ENCODE results near the gene ASZ1. TPM values are rescaled to one million over a fixed set of nuclear protein-coding genes. Genes with fewer than 3 reads are reported as not detected.
A peak's percentile ranks its signal among the peaks of the same experiment; 100 is the strongest.

The ASZ1 gene
- total RNA-seq, 1 experiment from 2014 or later: not detected

GRCh38 chr7:117338020-117338419 lies 89.3 kb downstream of the ASZ1 start:
- H3K27me3 ChIP-seq (ENCODE audit: low read length): peaks cover 19% of the 10 kb centered on the region; the same call in 1 of the 2 replicates
- no peaks in the 10 kb centered on the region for H3K36me3 ChIP-seq (ENCODE audit: low read depth, low read length)
- H3K79me2 ChIP-seq (ENCODE audit: low read length): no peaks in the 10 kb centered on the region
- intact Hi-C loops (cut with micrococcal nuclease): loop anchor here (1.0 kb wide), 1 partner anchor 125 kb away; no protein-coding TSS in a partner anchor
- no peak overlapping the region for H3K4me3 ChIP-seq (ENCODE audit: low read length)
- H3F3A ChIP-seq (ENCODE audit: low read length, unreplicated experiment): no peaks in the 10 kb centered on the region
- BruUV-seq (replicated peaks): no TSS peak
- CTCF ChIA-PET: interaction anchor here (1.0 kb wide), 1 partner anchor 125 kb away, joined by 5 read pairs; no protein-coding TSS in a partner anchor
- H3K9me3 ChIP-seq (ENCODE audit: low read length): no peaks in the 10 kb centered on the region
- no peak overlapping the region for H2AFZ ChIP-seq (ENCODE audit: low read length)
- H3K9me2 ChIP-seq (replicated peaks; ENCODE audit: low read length): no peaks in the 10 kb centered on the region
- POLR2A ChIA-PET (ENCODE audit: unreplicated experiment): no interaction called here
- TF ChIP-seq EZH2 (IDR thresholded peaks at IDR 0.05; ENCODE audit: low read length, unreplicated experiment) (no peak), CTCF (conservative IDR thresholded peaks at IDR 0.05; ENCODE audit: low read depth, low read length) (peak; percentile 33; the same call in 1 of the 2 replicates), EZH2phosphoT487 (IDR thresholded peaks at IDR 0.05; ENCODE audit: borderline replicate concordance, low read length) (no peak)
- peak; percentile 5 for DNase-seq
- no peak overlapping the region for H3K9ac ChIP-seq (ENCODE audit: low read length)
- no peak overlapping the region for H3K4me2 ChIP-seq (ENCODE audit: low read length)
- no peaks in the 10 kb centered on the region for H3K4me1 ChIP-seq (ENCODE audit: insufficient read depth, low read length)
- no peak overlapping the region for H3K27ac ChIP-seq (ENCODE audit: low read length)
- H4K20me1 ChIP-seq (ENCODE audit: low read length): no peaks in the 10 kb centered on the region
- ATAC-seq: peak; percentile 64; the same call in 1 of the 2 replicates

- H3F3A ChIP-seq (ENCODE audit: low read length, unreplicated experiment): no peaks in the 10 kb centered on the region
- no peak overlapping the region for H3K9ac ChIP-seq (ENCODE audit: low read length)
- peaks cover 42% of the 10 kb centered on the region for H3K27me3 ChIP-seq (ENCODE audit: low read length)
- no peak overlapping the region for H3K4me3 ChIP-seq (ENCODE audit: low read length)
- DNase-seq (no peak), ATAC-seq (no peak)
- no TSS peak for BruUV-seq (replicated peaks)
- no peaks in the 10 kb centered on the region for H3K79me2 ChIP-seq (ENCODE audit: low read length)
- ChIA-PET POLR2A (ENCODE audit: unreplicated experiment) (no interaction called here), CTCF (no interaction called here)
- TF ChIP-seq CTCF (conservative IDR thresholded peaks at IDR 0.05; ENCODE audit: low read depth, low read length) (no peak; the same call in 1 of the 2 replicates), EZH2 (IDR thresholded peaks at IDR 0.05; ENCODE audit: low read length, unreplicated experiment) (no peak), EZH2phosphoT487 (IDR thresholded peaks at IDR 0.05; ENCODE audit: borderline replicate concordance, low read length) (no peak)
- no peak overlapping the region for H3K4me2 ChIP-seq (ENCODE audit: low read length)
- H3K9me2 ChIP-seq (replicated peaks; ENCODE audit: low read length): no peaks in the 10 kb centered on the region
- no peak overlapping the region for H3K27ac ChIP-seq (ENCODE audit: low read length)
- H4K20me1 ChIP-seq (ENCODE audit: low read length): no peaks in the 10 kb centered on the region
- H3K9me3 ChIP-seq (ENCODE audit: low read length): no peaks in the 10 kb centered on the region
- intact Hi-C loops (cut with micrococcal nuclease): no loop called here
- no peak overlapping the region for H2AFZ ChIP-seq (ENCODE audit: low read length)
- no peaks in the 10 kb centered on the region for H3K4me1 ChIP-seq (ENCODE audit: insufficient read depth, low read length)
- no peaks in the 10 kb centered on the region for H3K36me3 ChIP-seq (ENCODE audit: low read depth, low read length)
Observed at GRCh38 chr7:117333168-117333567, 94.1 kb downstream of the ASZ1 start.

GRCh38 chr7:117332031-117332430 lies 95.3 kb downstream of the ASZ1 start:
- BruUV-seq (replicated peaks): no TSS peak
- POLR2A ChIA-PET (ENCODE audit: unreplicated experiment): no interaction called here
- H3K36me3 ChIP-seq (ENCODE audit: low read depth, low read length): no peaks in the 10 kb centered on the region

More at GRCh38 chr7:117332031-117332430, 95.3 kb downstream of the ASZ1 start:
- peaks cover 35% of the 10 kb centered on the region for H3K27me3 ChIP-seq (ENCODE audit: low read length)
- H4K20me1 ChIP-seq (ENCODE audit: low read length): no peaks in the 10 kb centered on the region
- ATAC-seq (no peak), DNase-seq (no peak)
- no peak overlapping the region for H3K4me2 ChIP-seq (ENCODE audit: low read length)
- no peaks in the 10 kb centered on the region for H3K9me2 ChIP-seq (replicated peaks; ENCODE audit: low read length)
- H3K9ac ChIP-seq (ENCODE audit: low read length): no peak overlapping the region
- TF ChIP-seq EZH2phosphoT487 (IDR thresholded peaks at IDR 0.05; ENCODE audit: borderline replicate concordance, low read length) (no peak), EZH2 (IDR thresholded peaks at IDR 0.05; ENCODE audit: low read length, unreplicated experiment) (no peak), CTCF (conservative IDR thresholded peaks at IDR 0.05; ENCODE audit: low read depth, low read length) (no peak)
- no peaks in the 10 kb centered on the region for H3K79me2 ChIP-seq (ENCODE audit: low read length)
- H3F3A ChIP-seq (ENCODE audit: low read length, unreplicated experiment): no peaks in the 10 kb centered on the region
- H3K27ac ChIP-seq (ENCODE audit: low read length): no peak overlapping the region
- no peak overlapping the region for H3K4me3 ChIP-seq (ENCODE audit: low read length)
- intact Hi-C loops (cut with micrococcal nuclease): no loop called here
- no peaks in the 10 kb centered on the region for H3K9me3 ChIP-seq (ENCODE audit: low read length)
- no peaks in the 10 kb centered on the region for H3K4me1 ChIP-seq (ENCODE audit: insufficient read depth, low read length)
- CTCF ChIA-PET: no interaction called here
- H2AFZ ChIP-seq (ENCODE audit: low read length): no peak overlapping the region
